ACC112 (cell line): ENCODE data around the gene NME7.
"Not testable (repeated sequence)": the region's sequence is repeated elsewhere in the genome, so short reads cannot be mapped to it uniquely, and the experiment has no call there.

Experiments
- H2AFZ ChIP-seq: fragments of 200-600 bp; sonication (generic); one replicate; pipeline ENCODE4 v1.6.0; 2017; ENCODE audit warnings: antibody characterized with exemption, low read length; ENCODE audit not compliant: unreplicated experiment
- H3K27ac ChIP-seq: fragments of 200-600 bp; sonication (generic); 2 replicates; pipeline ENCODE4 v1.5.1; 2014; ENCODE audit warnings: low read depth, mild to moderate bottlenecking, antibody characterized with exemption, low read length, moderate library complexity
- H3K27me3 ChIP-seq: fragments of 200-600 bp; sonication (generic); 2 replicates; pipeline ENCODE4 v1.6.1; 2014; ENCODE audit warnings: mild to moderate bottlenecking, antibody characterized with exemption, low read length, moderate library complexity, mixed read lengths; ENCODE audit not compliant: insufficient read depth
- H3K36me3 ChIP-seq: fragments of 200-600 bp; sonication (generic); 2 replicates; pipeline ENCODE4 v1.6.1; 2016; ENCODE audit warnings: mild to moderate bottlenecking, antibody characterized with exemption, low read length, moderate library complexity, mixed read lengths; ENCODE audit not compliant: insufficient read depth
- H3K4me1 ChIP-seq: fragments of 200-600 bp; sonication (generic); one replicate; pipeline ENCODE4 v1.6.1; 2016; ENCODE audit warnings: low read length, mixed read lengths; ENCODE audit not compliant: insufficient read depth, unreplicated experiment, control insufficient read depth
- H3K4me3 ChIP-seq: fragments of 200-600 bp; sonication (generic); 2 replicates; pipeline ENCODE4 v1.5.1; 2014; ENCODE audit warnings: mild to moderate bottlenecking, low read depth, low read length
- H3K79me2 ChIP-seq: fragments of 200-600 bp; sonication (generic); one replicate; pipeline ENCODE4 v1.6.0; 2016; ENCODE audit warnings: low read length; ENCODE audit not compliant: control insufficient read depth, unreplicated experiment, insufficient read depth

The NME7 gene

GRCh38 chr1:169196581-169196980, 171.0 kb downstream of the NME7 start:
- H2AFZ ChIP-seq, result no peak overlapping the region

GRCh38 chr1:169196161-169196560, 171.4 kb downstream of the NME7 start:
- H3K4me3 ChIP-seq, result no peak overlapping the region
- no peaks in the 10 kb centered on the region for H3K36me3 ChIP-seq
- no peak overlapping the region for H3K27ac ChIP-seq
- H3K27me3 ChIP-seq, result no peaks in the 10 kb centered on the region
- H2AFZ ChIP-seq, result no peak overlapping the region
- no peaks in the 10 kb centered on the region for H3K79me2 ChIP-seq
- H3K4me1 ChIP-seq, result peaks cover under 1% of the 10 kb centered on the region

More at GRCh38 chr1:169196581-169196980, 171.0 kb downstream of the NME7 start:
- Histone ChIP-seq H3K79me2 (no peaks in the 10 kb centered on the region), H3K27me3 (no peaks in the 10 kb centered on the region), H3K36me3 (no peaks in the 10 kb centered on the region), H3K27ac (no peak overlapping the region), H3K4me1 (no peaks in the 10 kb centered on the region), H3K4me3 (no peak overlapping the region)

- H2AFZ ChIP-seq, result no peak overlapping the region
- H3K36me3 ChIP-seq, result no peaks in the 10 kb centered on the region; the same call in 1 of the 2 replicates
- H3K27me3 ChIP-seq, result no peaks in the 10 kb centered on the region
- peaks cover 3% of the 10 kb centered on the region for H3K4me1 ChIP-seq
- H3K4me3 ChIP-seq, result no peak overlapping the region
- H3K79me2 ChIP-seq, result no peaks in the 10 kb centered on the region
- H3K27ac ChIP-seq, result no peak overlapping the region
These were observed 174.3 kb downstream of the NME7 start for GRCh38 chr1:169193191-169193850.

GRCh38 chr1:169186106-169186505, 181.5 kb downstream of the NME7 start:
- Histone ChIP-seq H2AFZ (no peak overlapping the region), H3K79me2 (no peaks in the 10 kb centered on the region), H3K36me3 (no peaks in the 10 kb centered on the region; the same call in 1 of the 2 replicates), H3K4me1 (peaks cover 2% of the 10 kb centered on the region), H3K27me3 (no peaks in the 10 kb centered on the region), H3K27ac (no peak overlapping the region), H3K4me3 (no peak overlapping the region)

GRCh38 chr1:169184812-169185211, 182.8 kb downstream of the NME7 start:
- no peak overlapping the region for H2AFZ ChIP-seq
- no peaks in the 10 kb centered on the region for H3K4me1 ChIP-seq
- H3K4me3 ChIP-seq, result no peak overlapping the region
- no peak overlapping the region for H3K27ac ChIP-seq
- no peaks in the 10 kb centered on the region for H3K27me3 ChIP-seq
- no peaks in the 10 kb centered on the region; the same call in 1 of the 2 replicates for H3K36me3 ChIP-seq
- H3K79me2 ChIP-seq, result no peaks in the 10 kb centered on the region

- H3K36me3 ChIP-seq, result no peaks in the 10 kb centered on the region
- no peak overlapping the region for H3K4me3 ChIP-seq
- H3K79me2 ChIP-seq, result no peaks in the 10 kb centered on the region
- H2AFZ ChIP-seq, result no peak overlapping the region
- H3K4me1 ChIP-seq, result no peaks in the 10 kb centered on the region
- no peaks in the 10 kb centered on the region for H3K27me3 ChIP-seq
- H3K27ac ChIP-seq, result no peak overlapping the region
These were observed 187.4 kb downstream of the NME7 start for GRCh38 chr1:169180174-169180573.

- H3K4me1 ChIP-seq, H3K27ac ChIP-seq, H2AFZ ChIP-seq, H3K27me3 ChIP-seq, H3K4me3 ChIP-seq, H3K79me2 ChIP-seq, H3K36me3 ChIP-seq: not testable (repeated sequence)
These were observed 188.2 kb downstream of the NME7 start for GRCh38 chr1:169179431-169179830.

- Histone ChIP-seq H3K27ac (no peak overlapping the region), H3K36me3 (no peaks in the 10 kb centered on the region), H3K27me3 (no peaks in the 10 kb centered on the region), H2AFZ (no peak overlapping the region), H3K79me2 (no peaks in the 10 kb centered on the region), H3K4me1 (no peaks in the 10 kb centered on the region), H3K4me3 (no peak overlapping the region)
These were observed 192.1 kb downstream of the NME7 start for GRCh38 chr1:169175461-169175860.

GRCh38 chr1:169163059-169163458, 204.5 kb downstream of the NME7 start:
- no peak overlapping the region for H3K27ac ChIP-seq
- H3K36me3 ChIP-seq, result no peaks in the 10 kb centered on the region
- H3K27me3 ChIP-seq, result no peaks in the 10 kb centered on the region
- no peak overlapping the region for H3K4me3 ChIP-seq
- H3K4me1 ChIP-seq, result no peaks in the 10 kb centered on the region
- no peaks in the 10 kb centered on the region for H3K79me2 ChIP-seq
- H2AFZ ChIP-seq, result no peak overlapping the region

GRCh38 chr1:169161496-169162194, 206.0 kb downstream of the NME7 start:
- Histone ChIP-seq H3K4me3 (no peak overlapping the region), H3K27ac (no peak overlapping the region), H3K79me2 (no peaks in the 10 kb centered on the region), H2AFZ (no peak overlapping the region), H3K36me3 (no peaks in the 10 kb centered on the region), H3K27me3 (no peaks in the 10 kb centered on the region), H3K4me1 (no peaks in the 10 kb centered on the region)
